Measurements from ENCODE around the gene MRPS10.

DNA sequence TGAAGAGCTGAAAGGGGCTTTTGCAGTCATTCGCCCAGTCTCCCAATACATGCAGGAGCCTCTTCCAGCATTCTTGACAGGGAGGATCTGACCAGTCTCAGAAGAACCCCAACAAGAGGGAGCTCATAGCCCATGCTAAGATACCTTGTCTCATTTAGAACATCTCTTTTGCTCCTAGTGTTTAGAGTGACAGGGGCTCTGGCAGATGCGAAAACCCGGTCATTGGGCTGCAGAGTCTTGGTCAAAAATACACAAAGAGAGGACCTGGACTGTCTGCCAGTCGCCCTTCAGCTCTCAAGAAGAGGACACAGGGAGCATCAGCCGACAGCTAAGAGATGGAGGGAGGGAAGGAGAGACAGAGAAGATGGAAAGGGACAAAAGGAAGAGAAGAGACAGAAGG, 23.6 kb downstream of the MRPS10 start:
- TF ChIP-seq, protein P1, sequence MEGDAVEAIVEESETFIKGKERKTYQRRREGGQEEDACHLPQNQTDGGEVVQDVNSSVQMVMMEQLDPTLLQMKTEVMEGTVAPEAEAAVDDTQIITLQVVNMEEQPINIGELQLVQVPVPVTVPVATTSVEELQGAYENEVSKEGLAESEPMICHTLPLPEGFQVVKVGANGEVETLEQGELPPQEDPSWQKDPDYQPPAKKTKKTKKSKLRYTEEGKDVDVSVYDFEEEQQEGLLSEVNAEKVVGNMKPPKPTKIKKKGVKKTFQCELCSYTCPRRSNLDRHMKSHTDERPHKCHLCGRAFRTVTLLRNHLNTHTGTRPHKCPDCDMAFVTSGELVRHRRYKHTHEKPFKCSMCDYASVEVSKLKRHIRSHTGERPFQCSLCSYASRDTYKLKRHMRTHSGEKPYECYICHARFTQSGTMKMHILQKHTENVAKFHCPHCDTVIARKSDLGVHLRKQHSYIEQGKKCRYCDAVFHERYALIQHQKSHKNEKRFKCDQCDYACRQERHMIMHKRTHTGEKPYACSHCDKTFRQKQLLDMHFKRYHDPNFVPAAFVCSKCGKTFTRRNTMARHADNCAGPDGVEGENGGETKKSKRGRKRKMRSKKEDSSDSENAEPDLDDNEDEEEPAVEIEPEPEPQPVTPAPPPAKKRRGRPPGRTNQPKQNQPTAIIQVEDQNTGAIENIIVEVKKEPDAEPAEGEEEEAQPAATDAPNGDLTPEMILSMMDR (IDR thresholded peaks at IDR 0.05), result no peak
- no peak for TF ChIP-seq EP300 (IDR thresholded peaks at IDR 0.05)

Data from esophagus muscularis mucosa (tissue), 3 donors.